NCI-H82 treated with DMSO at 0.1 percent for 48 hours (cell line): ENCODE results near the gene TIAM1.

Experiments used
- DNase-seq: peaks from one replicate; lab custom pipeline; 2025; ENCODE audit not compliant: unreplicated experiment; lab: John Stamatoyannopoulos, UW

The TIAM1 gene

DNA sequence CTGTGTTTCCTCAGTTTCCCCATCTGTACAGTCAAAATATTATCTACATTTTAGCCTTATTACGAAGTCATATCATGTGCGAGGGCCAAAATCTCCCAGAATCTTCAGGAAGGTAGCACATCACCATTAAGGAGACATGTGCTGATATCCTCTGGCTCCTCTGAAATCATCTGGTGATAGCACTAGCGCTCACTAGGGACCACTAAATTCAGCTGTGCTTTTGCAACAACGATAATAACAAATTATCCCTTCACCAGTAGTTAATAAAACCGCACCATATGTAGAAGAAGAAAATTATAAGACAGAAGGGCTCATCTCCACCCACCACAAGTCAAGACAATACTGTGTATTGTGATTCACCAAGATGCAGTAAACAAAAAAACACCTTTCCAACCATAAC, 53.3 kb downstream of the TIAM1 start:
- DNase-seq = no peak

DNA sequence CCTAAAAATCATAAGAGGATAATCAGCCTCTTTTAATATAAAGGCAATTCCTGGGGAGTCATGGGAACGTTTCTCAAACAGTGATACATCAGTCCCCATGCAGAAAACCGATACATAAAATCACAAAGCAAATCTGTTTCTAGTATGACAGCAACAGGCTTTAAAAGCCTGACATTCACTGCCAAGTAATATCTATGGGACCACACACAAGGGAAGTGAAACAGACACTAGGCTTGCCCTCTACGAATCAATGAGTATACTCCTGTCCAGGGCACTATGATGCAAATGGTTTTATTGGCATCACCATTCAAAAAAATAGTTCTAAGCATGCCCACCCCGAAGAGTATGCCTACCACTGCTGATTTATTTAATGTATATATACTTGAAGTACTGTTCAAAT, 54.4 kb downstream of the TIAM1 start:
- no peak for DNase-seq

DNA sequence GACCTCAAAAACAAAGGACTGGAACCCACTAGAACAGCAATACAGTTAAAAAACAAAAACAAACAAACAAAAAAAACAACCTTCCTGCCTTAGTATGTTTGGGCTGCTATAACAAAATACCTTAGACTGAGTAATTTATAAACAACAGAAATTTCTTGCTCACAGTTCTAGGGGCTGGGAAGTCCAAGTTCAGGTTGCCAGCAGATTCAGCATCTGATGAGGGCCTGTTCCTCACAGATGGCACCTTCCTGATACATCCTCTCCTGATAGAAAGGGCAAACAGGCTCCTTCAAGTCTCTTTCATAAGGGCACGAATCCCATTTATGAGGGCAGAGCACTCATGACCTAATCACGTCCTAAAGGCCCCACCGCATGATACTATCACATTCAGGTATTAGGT, 55.9 kb downstream of the TIAM1 start:
- DNase-seq = no peak

DNA sequence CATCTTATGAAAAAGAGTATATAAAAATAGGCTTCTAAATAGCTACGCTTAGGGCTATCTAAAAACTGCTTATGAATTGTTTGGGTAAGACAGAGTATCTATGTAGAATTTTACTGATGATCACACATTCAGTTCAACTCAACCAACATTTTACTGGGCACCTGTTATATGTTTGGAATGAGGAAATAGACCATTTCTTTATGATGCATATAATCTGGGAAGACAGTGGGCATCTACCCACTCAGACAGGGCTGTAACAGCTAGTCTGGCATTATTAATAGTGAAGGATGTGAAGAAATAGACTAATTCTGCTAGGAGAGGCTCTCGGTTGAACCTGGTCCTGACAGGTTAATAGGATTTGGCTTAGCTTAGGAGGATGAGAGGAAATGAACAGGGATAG, 56.9 kb downstream of the TIAM1 start:
- DNase-seq = no peak

DNA sequence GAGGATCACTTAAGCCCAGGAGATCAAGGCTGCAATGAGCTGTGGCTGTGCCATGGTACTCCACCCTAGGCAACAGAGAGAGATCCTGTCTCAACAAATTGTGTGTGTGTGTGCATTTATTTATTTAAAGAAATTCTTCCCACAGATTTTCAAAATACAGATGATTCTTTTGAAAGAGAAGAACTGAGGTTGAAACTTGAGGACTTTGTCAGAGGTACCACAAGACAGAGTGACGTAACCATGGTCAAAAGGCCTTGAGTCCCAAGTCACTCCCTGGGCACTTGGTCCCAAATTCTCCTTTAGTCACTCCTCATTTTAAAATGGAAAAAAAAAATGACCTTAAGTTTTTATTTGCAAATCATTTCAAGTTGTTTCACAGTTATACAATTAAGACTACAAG, 57.4 kb downstream of the TIAM1 start:
- no peak for DNase-seq

DNA sequence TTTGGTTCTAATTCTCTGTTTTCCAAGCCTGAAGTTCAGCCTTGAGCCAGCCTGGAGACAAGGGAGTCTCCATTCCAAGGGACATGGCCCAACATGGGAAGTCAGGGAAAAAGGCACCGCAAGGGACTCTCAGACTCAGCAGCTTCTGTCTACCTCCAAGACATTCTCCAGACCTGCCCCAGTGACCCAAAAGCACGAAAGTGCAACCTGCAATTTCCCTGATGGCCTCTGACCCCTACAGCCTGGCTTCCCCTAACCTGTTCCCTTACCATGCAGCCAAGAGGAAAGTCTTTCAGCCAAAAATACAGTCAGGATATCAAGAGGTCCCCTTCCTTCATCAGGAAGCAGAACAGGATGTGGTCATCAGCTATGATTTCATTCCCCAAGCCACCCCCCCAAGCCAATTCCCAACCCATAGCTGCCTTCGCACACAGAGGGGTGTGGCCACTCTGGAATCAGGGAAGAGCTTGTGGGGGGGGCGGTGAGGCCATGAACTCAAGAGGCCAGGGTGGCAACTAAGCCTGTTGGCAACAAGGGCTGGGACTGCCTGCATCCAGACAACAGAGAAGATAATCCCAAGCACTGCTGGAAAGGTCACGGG, 59.2 kb downstream of the TIAM1 start:
- DNase-seq = no peak

DNA sequence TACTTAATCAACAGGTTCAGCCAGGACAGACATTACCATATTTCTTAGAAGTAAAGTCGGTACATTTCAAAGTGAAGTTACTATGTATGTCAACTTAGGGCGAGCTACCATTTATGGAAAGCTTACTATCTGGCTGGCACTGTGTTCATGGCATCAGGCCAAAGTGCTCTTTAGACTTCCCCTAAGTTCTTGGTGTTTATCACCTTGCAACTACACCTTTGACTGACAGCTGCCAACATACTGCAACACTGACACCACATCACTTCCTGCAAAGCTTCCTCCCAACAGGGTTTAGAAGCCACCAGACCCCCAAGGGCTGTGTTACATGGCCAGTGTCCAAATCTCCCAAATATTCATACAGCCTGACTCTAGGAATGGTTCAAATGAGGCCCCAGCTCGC, 61.0 kb downstream of the TIAM1 start:
- DNase-seq = no peak

DNA sequence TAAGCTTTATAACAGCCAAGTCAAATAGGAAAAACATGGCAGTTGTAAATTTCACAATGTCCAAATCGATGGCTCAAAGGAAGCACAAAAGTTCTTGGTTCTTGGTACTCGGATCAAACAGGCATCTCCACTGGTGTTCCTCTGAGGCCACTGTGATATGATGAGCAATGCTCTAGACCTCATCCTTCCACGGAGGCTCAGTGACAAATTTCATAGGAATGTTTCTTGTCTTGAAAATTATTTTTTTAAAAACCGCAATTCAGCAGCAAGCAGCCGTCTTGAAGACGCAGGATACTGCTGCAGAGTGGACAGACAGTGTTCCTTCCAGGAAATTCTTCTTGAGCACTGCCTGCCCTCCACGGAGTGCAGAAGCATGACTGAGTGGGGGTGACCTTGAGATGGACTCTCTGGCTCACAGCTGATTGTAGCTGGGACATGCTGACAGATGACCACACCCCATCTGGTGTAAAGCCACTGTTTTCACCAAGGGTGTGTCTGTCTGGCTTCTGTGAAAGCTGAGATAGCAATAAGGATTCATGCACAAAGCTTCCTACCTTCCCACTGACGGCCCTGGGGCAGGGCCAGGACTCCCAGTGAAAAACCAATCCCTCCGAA, 61.9 kb downstream of the TIAM1 start:
- no peak for DNase-seq

DNA sequence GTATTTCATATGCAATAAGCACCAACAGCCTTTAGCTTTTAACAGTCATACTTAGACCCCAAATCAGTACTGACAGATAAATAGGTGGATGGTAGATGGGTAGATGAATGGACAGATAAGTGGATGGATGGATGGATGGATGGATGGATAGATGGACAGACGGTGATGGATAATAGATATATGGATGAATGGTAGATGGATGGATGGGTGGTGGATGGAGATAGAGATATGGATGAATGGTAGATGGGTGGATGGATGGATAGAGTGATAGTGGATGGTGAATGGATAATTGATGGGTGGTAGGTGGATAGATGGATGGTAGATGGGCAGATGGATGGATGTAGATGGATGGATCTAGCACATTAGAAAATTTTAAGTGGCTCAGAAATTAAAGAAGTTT, 62.5 kb downstream of the TIAM1 start:
- DNase-seq = no peak

DNA sequence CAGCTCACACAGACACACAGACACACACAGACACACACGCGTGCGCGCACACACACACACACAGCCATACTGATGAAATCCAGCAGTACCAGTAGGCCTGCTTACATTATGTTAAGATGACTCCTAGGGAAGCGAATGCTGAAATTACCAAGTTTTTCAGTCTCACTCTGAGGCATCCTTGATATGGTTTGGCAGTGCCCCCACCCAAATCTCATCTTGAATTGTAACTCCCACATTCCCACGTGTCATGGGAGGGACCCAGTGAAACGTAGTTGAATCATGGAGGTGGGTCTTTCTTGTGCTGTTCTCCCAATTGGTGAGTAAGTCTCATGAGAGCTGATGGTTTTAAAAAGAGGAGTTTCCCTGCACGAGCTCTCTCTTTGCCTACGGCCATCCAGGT, 64.1 kb downstream of the TIAM1 start:
- DNase-seq = no peak

DNA sequence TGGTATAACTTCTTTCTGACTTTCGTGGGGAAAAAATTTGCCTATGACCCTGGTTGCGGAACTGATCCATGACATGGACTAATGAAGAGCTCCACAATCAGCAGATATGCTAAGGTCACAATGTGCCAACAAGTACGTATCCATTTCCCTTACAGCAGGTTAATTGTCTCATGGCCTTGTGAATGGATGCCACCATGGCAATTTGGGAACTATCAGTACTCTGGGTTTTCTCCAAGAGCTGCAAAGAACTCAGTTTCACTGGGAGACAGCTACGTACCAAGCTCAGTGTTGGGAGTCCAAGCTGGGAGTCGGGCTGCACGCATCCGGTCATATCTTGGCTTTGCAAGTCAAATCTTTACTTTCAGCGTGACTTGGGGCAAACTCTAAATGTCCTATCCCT, 64.8 kb downstream of the TIAM1 start:
- no peak for DNase-seq

DNA sequence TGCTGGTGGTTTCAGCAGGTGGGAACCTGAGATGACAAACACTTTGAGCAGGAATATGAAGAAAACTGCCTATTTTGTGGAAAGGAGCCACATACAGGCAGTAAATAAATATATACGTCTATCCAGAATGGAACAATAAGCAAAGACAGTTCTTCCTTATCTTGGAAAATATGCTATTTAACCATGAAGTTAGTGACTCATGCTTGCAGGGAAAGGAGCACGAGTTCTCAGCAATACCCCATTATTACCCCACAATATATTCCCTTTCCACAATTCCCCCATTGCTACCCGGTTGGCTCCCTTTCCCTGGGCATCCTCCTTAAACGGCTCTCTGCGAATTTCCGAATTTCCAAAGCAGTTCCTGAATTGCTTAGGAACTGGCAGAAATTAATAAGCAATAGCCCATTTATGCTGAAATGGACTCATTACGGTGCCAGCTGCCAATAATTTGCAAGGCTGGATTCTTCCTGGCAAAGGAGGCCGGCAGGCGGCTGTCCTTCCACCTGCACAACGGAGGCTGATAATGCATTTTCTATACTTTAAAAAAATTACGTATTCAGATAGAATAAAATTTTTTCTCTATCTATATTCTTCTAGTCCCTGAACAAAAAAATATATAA, 65.4 kb downstream of the TIAM1 start:
- no peak for DNase-seq

DNA sequence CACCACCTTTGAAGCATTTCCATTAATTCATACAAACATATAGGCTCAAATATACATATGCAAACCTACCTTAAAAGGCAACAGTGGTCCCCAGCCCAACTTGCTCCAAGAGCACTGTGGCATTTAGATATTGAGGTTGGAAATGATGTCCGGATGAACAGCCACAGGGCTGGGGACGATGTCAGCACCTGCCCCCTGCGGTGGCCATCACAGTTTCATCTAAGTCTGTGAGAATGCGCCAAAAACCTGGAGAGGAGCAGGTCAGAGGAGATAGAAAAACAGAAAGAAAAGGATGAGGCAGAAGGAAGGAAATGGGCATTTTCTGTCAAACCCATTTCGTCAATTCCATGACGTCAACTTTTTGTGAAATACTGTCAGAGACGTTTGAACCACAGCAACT, 67.4 kb downstream of the TIAM1 start:
- no peak for DNase-seq

DNA sequence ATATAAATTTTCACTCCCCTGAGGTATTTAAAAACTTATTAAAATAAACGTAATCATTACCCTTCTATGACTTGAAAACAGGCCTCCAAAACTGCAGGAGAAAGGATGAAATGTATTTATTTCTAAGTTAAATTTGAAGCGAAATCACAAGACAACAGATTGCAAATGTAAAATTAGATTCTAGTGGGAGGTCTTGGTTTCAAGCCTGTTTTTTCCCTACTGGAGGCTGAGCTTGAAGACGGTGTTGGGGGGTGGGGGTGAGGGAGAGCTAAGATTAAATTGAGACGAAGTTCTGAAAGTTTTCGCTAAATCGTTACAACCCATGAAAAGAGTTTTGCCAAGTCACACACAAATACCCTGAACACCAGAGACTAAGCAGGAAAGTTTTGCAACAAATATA, 68.2 kb downstream of the TIAM1 start:
- DNase-seq = no peak

DNA sequence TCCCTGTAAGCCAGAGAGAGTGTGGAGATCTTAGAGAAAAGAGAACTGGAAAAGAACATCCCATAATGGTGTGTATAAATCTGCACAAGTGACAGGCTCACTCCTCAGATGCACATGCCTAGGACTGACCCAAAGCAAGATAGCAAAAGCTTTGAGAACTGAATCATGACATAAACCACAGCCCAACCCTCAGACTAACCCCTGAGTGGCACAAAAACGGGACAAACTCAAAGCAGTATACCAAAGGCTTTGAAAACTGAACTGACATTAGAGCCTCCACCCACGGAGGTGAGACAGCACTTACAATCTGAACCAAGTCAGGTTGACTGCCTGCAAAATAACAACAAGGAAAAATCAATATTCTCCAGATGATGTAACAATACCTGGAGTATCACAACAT, 70.8 kb downstream of the TIAM1 start:
- no peak for DNase-seq

DNA sequence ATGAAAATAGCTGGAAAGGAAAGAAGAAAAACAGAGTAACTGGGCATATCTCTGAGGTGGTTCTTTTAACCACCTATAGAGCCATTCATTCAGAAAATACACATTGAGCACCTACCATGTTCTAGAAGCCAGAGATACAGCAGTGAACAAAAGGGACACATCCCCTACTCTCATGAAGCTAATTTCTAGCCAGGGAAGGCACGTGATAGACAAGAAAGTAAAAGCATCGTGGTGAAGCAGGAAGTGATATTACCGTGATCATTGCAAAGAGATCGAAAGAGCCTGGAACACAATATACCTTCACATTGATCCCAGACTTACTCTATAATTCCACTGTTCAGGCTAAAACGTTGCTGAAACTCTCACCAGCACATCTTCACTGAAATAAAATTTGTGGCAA, 76.0 kb downstream of the TIAM1 start:
- DNase-seq = no peak

DNA sequence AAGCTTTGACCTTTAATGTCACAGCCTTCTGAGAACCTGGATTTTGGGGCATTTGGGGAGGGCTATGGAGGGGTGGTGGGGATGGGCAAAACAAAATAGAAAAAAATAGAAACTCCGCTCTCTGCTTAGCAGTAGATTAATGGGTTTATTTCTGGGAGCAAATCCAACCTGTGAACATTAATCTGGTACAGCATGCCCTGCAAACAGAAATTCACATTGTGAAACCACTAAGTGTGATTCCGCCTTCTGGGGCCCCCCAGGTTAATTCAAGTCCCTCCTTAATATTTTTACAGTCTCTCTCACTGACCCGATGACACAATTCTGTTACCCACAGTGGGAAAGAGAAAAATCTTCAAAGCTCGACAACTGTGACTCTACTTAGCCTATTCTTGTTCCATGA, 76.4 kb downstream of the TIAM1 start:
- no peak for DNase-seq

DNA sequence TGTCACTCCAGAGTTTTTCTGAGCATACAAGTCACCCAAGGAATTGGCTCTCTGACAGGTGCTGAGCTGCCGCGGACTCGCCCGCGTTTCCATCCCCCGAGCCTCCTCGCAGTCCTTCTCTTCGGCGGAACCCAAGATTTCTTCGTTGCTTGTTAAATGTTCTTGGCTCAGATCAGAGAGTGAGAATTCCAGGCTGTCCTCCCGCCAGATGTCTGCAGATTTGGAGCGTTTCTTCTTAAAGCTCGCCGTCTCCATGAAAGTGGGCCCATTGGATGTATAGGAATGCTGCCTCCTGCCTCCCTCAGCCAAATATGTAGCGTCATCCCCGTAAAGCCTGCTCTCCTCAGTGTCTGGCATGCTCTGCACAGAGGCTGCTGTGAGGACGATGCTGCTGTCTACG, 77.8 kb downstream of the TIAM1 start:
- no peak for DNase-seq

DNA sequence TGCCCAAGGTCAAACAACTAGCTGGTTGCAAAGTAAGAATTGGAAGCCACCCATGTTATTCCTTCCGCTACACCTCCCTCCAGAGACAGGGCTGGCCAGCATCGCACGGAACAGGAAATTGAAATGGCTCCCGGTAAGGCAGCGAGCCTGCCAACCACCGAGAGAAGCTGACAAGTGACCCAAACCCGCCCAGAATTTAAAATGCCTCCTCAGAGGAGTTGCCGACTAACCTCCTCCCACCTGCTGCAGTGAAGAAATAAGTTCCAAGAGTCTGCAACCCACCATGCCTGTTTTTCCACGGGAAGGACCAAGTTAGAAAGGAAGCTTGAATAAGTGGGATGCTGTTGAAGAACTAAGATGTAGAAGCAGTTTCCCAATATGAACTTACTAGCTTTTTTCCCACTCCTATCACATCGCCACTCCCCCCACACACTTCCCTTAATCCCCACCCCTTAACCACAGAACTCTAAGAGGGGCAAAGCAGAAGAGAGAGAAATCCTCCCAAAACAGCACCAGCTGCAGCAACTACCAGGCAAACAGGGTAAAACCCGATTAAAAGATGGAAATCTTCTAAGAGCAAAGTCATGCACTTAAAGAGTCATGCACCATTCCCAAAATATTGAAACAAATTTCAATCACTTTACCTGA, 78.6 kb downstream of the TIAM1 start:
- no peak for DNase-seq

DNA sequence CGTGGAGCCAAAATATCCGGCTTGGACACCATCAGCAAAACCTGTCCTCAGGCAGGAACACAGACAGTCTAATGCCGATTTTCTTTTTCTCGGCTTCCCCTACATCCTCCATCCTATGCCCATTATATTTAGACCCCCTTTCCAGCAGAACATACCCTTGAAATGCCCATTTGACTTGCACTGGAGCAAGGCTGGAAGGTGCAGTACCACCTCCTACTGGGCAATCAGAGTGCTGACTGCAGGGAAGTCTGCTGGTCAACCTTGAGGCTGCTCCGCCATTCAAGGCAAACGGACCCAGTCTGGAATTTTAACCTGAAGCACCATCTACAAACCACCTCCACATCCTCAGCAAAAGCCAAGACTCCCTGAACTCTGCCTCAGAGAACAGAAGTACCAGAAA, 79.5 kb downstream of the TIAM1 start:
- DNase-seq = no peak

DNA sequence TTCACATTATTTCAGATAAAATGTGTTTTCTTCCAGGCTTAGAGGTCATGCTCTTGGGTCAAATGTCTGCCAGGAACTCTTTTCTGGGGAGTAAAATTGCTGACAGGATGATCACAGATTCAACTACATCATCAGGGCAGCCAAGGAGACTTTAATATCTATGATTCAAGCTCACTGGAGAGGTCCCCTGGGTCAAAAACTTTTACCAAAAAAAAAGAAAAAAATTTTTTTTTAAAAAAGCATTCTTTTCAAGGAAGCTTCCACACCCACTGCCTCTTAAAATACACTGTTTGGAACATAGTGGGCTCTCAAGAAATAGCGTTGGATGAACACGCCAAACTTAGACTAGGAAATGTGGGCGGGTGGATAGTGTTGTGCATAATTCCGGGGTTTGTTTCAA, 81.3 kb downstream of the TIAM1 start:
- DNase-seq = no peak

DNA sequence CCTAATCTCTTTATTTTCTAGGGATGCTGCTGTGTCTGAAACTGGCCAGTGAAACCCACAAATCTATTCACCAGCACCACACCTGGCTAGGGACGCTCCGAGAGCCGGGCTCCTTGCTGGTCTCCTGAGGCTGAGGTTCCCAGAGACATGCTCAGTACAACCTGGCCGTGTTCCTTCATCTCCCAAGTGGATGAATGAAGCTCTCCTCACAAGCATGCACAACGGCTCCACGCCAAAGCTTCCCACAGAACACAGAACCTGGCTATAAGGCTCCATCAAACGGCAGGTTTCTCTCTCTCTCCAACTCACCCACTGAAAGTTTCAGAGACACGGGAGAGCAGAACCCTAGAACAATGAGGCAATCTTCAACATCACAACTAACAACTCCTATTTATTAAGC, 82.3 kb downstream of the TIAM1 start:
- DNase-seq = no peak

DNA sequence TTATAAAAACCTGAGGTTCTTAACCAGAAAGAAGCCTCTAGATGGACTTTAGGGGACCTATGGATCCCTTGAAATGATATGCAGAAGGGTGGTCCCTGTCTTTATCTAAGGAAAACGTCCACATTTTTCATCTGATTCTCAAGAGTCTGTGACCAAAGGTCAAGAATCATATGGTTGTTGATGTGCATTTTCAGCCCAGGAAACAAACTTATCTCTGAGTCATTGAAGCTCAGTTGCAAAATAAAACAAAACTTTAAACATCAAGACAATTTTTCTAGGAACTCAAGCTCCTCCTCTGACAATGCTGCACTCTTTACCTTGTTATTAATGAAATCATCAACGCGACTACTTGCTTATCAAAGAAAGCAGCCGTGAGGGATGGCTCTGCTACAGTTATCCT, 83.3 kb downstream of the TIAM1 start:
- DNase-seq = no peak
